Loucy (cell line): ENCODE results near the gene LLGL2.
A peak's percentile ranks its signal among the peaks of the same experiment; 100 is the strongest.
"Not testable (repeated sequence)": the region's sequence is repeated elsewhere in the genome, so short reads cannot be mapped to it uniquely, and the experiment has no call there.

Source experiments
- H2AFZ ChIP-seq: fragments of 200-600 bp; sonication (generic); 2 replicates; pipeline ENCODE4 v1.6.0; 2016; ENCODE audit warnings: antibody characterized with exemption, mild to moderate bottlenecking, low read length, moderate library complexity
- H3F3A ChIP-seq: fragments of 200-600 bp; 2 replicates; pipeline ENCODE4 v1.6.0; 2016; ENCODE audit warnings: antibody characterized with exemption, low read depth, mild to moderate bottlenecking
- H3K27me3 ChIP-seq: fragments of 200-600 bp; sonication (generic); 2 replicates; pipeline ENCODE4 v1.6.1; 2014; ENCODE audit warnings: low read length, mild to moderate bottlenecking; ENCODE audit not compliant: insufficient read depth, poor library complexity, severe bottlenecking
- H3K36me3 ChIP-seq: fragments of 200-600 bp; sonication (generic); 2 replicates; pipeline ENCODE4 v1.6.1; 2016; ENCODE audit warnings: low read length; ENCODE audit not compliant: insufficient read depth
- H3K4me1 ChIP-seq: fragments of 200-600 bp; sonication (generic); 2 replicates; pipeline ENCODE4 v1.5.1; 2014; ENCODE audit warnings: low read length, mild to moderate bottlenecking; ENCODE audit not compliant: insufficient read depth, poor library complexity, severe bottlenecking
- H3K4me2 ChIP-seq: fragments of 200-600 bp; sonication (generic); 2 replicates; pipeline ENCODE4 v1.6.0; 2014; ENCODE audit warnings: antibody characterized with exemption, low read length, low read depth, mild to moderate bottlenecking; ENCODE audit not compliant: poor library complexity, severe bottlenecking
- H3K4me3 ChIP-seq: fragments of 200-600 bp; sonication (generic); 2 replicates; pipeline ENCODE4 v1.5.1; 2014; ENCODE audit warnings: low read length, mild to moderate bottlenecking, mixed read lengths; ENCODE audit not compliant: poor library complexity, severe bottlenecking
- H3K79me2 ChIP-seq: fragments of 200-600 bp; sonication (generic); 2 replicates; pipeline ENCODE4 v1.6.1; 2014; ENCODE audit warnings: low read length; ENCODE audit not compliant: insufficient read depth
- H3K9ac ChIP-seq: fragments of 200-600 bp; sonication (generic); 2 replicates; pipeline ENCODE4 v1.6.0; 2014; ENCODE audit warnings: mild to moderate bottlenecking, low read depth, low read length, moderate library complexity; ENCODE audit not compliant: poor library complexity, severe bottlenecking
- H3K9me2 ChIP-seq: fragments of 200-600 bp; sonication (generic); replicated peaks from 2 replicates; pipeline ENCODE4 v1.6.1; 2016; ENCODE audit warnings: low read depth, low read length, mixed read lengths
- H3K9me3 ChIP-seq: fragments of 200-600 bp; sonication (generic); 2 replicates; pipeline ENCODE4 v1.6.1; 2014; ENCODE audit warnings: mild to moderate bottlenecking, antibody characterized with exemption, low read length, low read depth; ENCODE audit not compliant: insufficient read depth
- H4K20me1 ChIP-seq: fragments of 200-600 bp; sonication (generic); 2 replicates; pipeline ENCODE4 v1.6.0; 2014; ENCODE audit warnings: antibody characterized with exemption, low read length, mild to moderate bottlenecking; ENCODE audit not compliant: insufficient read depth, poor library complexity, severe bottlenecking
- EZH2phosphoT487 ChIP-seq: fragments of 200-600 bp; IDR thresholded peaks from 2 replicates; pipeline ENCODE4 v1.6.1; 2018; ENCODE audit warnings: antibody characterized with exemption, mild to moderate bottlenecking, moderate library complexity, borderline replicate concordance
- TF ChIP-seq, protein P1 (sequence below): fragments of 200-600 bp; sonication (generic); conservative IDR thresholded peaks from 2 replicates; pipeline ENCODE4 v1.5.1; 2014; ENCODE audit warnings: mild to moderate bottlenecking, antibody characterized with exemption, low read length

Gene LLGL2

DNA sequence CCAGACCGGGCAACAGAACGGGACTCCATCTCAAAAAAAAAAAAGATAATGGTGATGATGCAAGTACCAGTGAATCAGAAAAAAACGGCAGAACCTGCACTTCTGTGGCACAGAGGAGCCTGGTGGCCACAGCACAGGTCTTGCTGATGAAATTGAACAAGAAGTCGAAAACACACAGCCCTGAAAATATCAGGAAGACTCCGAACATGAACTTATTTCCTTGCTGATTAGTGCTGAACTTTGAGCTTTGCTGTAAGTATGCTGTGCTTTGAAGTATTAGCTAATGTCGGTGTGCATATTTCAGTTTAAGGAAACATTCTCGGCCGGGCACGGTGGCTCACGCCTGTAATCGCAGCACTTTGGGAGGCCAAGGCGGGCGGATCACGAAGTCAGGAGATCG, 51.2 kb downstream of the LLGL2 start:
- H3K9ac ChIP-seq, result no peak overlapping the region
- no peaks in the 10 kb centered on the region for H4K20me1 ChIP-seq
- H3K9me2 ChIP-seq, result no peaks in the 10 kb centered on the region
- no peaks in the 10 kb centered on the region for H3K79me2 ChIP-seq
- no peaks in the 10 kb centered on the region for H3K9me3 ChIP-seq
- no peaks in the 10 kb centered on the region for H3F3A ChIP-seq
- no peaks in the 10 kb centered on the region for H3K4me1 ChIP-seq
- H2AFZ ChIP-seq, result no peak overlapping the region
- H3K36me3 ChIP-seq, result no peaks in the 10 kb centered on the region
- no peaks in the 10 kb centered on the region for H3K27me3 ChIP-seq
- H3K4me2 ChIP-seq, result no peak overlapping the region
- TF ChIP-seq, protein P1, sequence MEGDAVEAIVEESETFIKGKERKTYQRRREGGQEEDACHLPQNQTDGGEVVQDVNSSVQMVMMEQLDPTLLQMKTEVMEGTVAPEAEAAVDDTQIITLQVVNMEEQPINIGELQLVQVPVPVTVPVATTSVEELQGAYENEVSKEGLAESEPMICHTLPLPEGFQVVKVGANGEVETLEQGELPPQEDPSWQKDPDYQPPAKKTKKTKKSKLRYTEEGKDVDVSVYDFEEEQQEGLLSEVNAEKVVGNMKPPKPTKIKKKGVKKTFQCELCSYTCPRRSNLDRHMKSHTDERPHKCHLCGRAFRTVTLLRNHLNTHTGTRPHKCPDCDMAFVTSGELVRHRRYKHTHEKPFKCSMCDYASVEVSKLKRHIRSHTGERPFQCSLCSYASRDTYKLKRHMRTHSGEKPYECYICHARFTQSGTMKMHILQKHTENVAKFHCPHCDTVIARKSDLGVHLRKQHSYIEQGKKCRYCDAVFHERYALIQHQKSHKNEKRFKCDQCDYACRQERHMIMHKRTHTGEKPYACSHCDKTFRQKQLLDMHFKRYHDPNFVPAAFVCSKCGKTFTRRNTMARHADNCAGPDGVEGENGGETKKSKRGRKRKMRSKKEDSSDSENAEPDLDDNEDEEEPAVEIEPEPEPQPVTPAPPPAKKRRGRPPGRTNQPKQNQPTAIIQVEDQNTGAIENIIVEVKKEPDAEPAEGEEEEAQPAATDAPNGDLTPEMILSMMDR, result no peak
- no peak for TF ChIP-seq EZH2phosphoT487
- H3K4me3 ChIP-seq, result no peak overlapping the region

DNA sequence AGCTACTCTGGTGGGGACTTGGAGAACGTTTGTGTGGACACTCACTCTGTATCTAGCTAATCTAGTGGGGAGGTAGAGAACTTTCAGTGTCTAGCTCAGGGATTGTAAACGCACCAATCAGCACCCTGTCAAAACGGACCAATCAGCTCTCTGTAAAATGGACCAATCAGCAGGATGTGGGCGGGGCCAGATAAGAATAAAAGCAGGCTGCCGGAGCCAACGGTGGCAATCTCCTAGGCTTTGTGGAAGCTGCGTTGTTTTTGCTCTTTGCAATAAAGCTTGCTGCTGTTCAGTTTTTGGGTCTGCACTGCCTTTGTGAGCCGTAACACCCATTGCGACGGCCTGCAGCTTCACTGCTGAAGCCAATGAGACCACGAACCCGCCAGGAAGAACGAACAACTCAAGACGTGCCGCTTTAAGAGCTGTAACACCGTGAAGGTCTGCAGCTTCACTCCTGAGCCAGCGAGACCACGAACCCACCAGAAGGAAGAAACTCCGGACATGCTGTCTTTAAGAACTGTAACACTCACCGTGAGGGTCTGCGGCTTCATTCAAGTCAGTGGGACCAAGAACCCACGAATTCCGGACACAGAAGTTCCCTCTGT, 55.7 kb downstream of the LLGL2 start:
- not testable (repeated sequence) for H3K4me2 ChIP-seq, H3K9me2 ChIP-seq, H3K9ac ChIP-seq, H4K20me1 ChIP-seq, H3F3A ChIP-seq, H3K27me3 ChIP-seq, H3K4me1 ChIP-seq, H2AFZ ChIP-seq, H3K79me2 ChIP-seq, H3K36me3 ChIP-seq, H3K9me3 ChIP-seq
- peak overlapping the region; percentile 29 for H3K4me3 ChIP-seq

DNA sequence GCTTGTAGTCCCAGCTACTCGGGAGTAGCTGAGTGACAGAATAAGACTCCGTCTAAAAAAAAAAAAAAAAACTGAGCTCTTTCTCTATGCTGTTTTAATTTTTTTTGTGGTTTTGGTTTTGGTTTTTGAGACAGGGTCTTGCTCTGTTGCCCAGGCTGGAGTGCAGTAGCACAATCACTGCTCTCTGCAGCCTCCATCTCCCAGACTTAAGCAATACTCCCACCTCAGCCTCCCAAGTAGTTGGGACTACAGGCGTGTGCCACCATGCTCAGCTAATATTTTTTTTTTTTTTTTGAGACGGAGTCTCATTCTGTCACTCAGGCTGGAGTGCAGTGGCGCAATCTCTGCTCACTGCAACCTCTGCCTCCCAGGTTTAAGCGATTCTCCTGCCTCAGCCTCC, 57.7 kb downstream of the LLGL2 start:
- H4K20me1 ChIP-seq, H2AFZ ChIP-seq, H3K9me3 ChIP-seq, H3K27me3 ChIP-seq, H3F3A ChIP-seq, H3K9me2 ChIP-seq, H3K9ac ChIP-seq, H3K4me2 ChIP-seq, H3K79me2 ChIP-seq, H3K4me1 ChIP-seq, H3K4me3 ChIP-seq, H3K36me3 ChIP-seq: not testable (repeated sequence)

DNA sequence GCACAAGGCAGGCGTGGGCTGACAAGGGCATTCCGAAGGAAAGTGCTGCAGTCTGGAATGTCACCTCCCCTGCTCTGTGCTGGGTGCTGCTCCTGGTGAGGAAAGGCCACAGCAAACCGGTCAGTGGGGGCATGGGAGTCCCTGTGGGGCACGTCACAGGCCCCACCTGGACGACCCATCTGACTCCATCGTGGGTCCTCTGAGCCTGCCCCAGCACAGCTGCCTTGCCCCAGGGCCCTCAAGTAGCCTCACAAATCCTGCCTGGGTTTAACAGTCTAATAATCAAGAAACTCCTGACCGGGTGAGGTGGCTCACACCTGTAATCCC, 59.3 kb downstream of the LLGL2 start:
- no peak overlapping the region for H3K9ac ChIP-seq
- H3K36me3 ChIP-seq, result no peaks in the 10 kb centered on the region
- H3F3A ChIP-seq, result no peaks in the 10 kb centered on the region
- H3K79me2 ChIP-seq, result peaks cover 4% of the 10 kb centered on the region; the same call in 1 of the 2 replicates
- TF ChIP-seq, protein P1, result no peak
- no peak for TF ChIP-seq EZH2phosphoT487
- no peak overlapping the region for H3K4me3 ChIP-seq
- no peak overlapping the region for H3K4me2 ChIP-seq
- H4K20me1 ChIP-seq, result no peaks in the 10 kb centered on the region
- no peaks in the 10 kb centered on the region for H3K9me2 ChIP-seq
- H3K9me3 ChIP-seq, result no peaks in the 10 kb centered on the region
- H3K4me1 ChIP-seq, result peaks cover 12% of the 10 kb centered on the region
- no peaks in the 10 kb centered on the region for H3K27me3 ChIP-seq
- no peak overlapping the region for H2AFZ ChIP-seq
